WTC11 (cell line): ENCODE measurements around the gene ZNF223. TPM values are rescaled to one million over a fixed set of nuclear protein-coding genes. Genes with fewer than 3 reads are reported as not detected.

Experiments
- ATAC-seq: fragments of 200-7000 bp; cut with Tn5 transposase; 2 replicates; pipeline ENCODE4 v1.10.0; 2021; ENCODE audit warnings: mild to moderate bottlenecking, moderate library complexity
- CTCF ChIA-PET: fragments of 300-600 bp; sonication (Branson Sonifier 250); formaldehyde crosslinking; loops from one replicate; lab custom pipeline; 2021; ENCODE audit warnings: antibody characterized with exemption; lab: Charles Lee
- POLR2A ChIA-PET: fragments of 350-600 bp; sonication (Branson Sonifier 250); formaldehyde crosslinking; loops from one replicate; lab custom pipeline; 2021; ENCODE audit warnings: antibody characterized with exemption; lab: Charles Lee
- DNase-seq: peaks from one replicate; pipeline ENCODE4 v3.0.0; 2021; ENCODE audit warnings: low spot score
- H3K27ac Mint-ChIP-seq: 2 replicates; pipeline ENCODE4 v1.8.0; 2021; ENCODE audit warnings: mixed read lengths
- H3K27me3 Mint-ChIP-seq: 2 replicates; pipeline ENCODE4 v1.8.0; 2021; ENCODE audit warnings: low read depth, mild to moderate bottlenecking, moderate library complexity, mixed read lengths
- H3K36me3 Mint-ChIP-seq: 2 replicates; pipeline ENCODE4 v1.8.0; 2021; ENCODE audit warnings: mixed read lengths
- H3K4me1 Mint-ChIP-seq: 2 replicates; pipeline ENCODE4 v1.8.0; 2022; ENCODE audit warnings: mixed read lengths
- H3K4me3 Mint-ChIP-seq: 2 replicates; pipeline ENCODE4 v1.8.0; 2021; ENCODE audit warnings: mild to moderate bottlenecking, moderate library complexity, mixed read lengths
- H3K9me3 Mint-ChIP-seq: 2 replicates; pipeline ENCODE4 v1.8.0; 2021; ENCODE audit warnings: mixed read lengths
- ATF1 ChIP-seq: sonication (generic); formaldehyde crosslinking; IDR thresholded peaks from 2 replicates; pipeline ENCODE4 v1.8.1; 2023; ENCODE audit warnings: mild to moderate bottlenecking, moderate library complexity, missing genetic modification reagents
- CBFB ChIP-seq: sonication (generic); formaldehyde crosslinking; IDR thresholded peaks from 2 replicates; pipeline ENCODE4 v1.8.1; 2022; ENCODE audit warnings: mild to moderate bottlenecking, low read depth, missing genetic modification reagents
- CDX4 ChIP-seq: fragments of 250-450 bp; sonication (Bioruptor Pico); IDR thresholded peaks from 2 replicates; pipeline ENCODE4 v1.9.0; 2021; ENCODE audit warnings: moderate library complexity, mild to moderate bottlenecking, inconsistent platforms, borderline replicate concordance
- CREM ChIP-seq: sonication (generic); formaldehyde crosslinking; IDR thresholded peaks from 2 replicates; pipeline ENCODE4 v1.8.1; 2022; ENCODE audit warnings: mild to moderate bottlenecking, missing genetic modification reagents, moderate library complexity
- EMX1 ChIP-seq: fragments of 250-450 bp; sonication (Bioruptor Pico); IDR thresholded peaks from 2 replicates; pipeline ENCODE4 v1.8.0; 2021; ENCODE audit warnings: mild to moderate bottlenecking
- FOXP4 ChIP-seq: sonication (generic); formaldehyde crosslinking; IDR thresholded peaks from 2 replicates; pipeline ENCODE4 v1.8.0; 2022; ENCODE audit warnings: mild to moderate bottlenecking, missing genetic modification reagents
- GABPB1 ChIP-seq: sonication (generic); formaldehyde crosslinking; IDR thresholded peaks from 2 replicates; pipeline ENCODE4 v1.8.1; 2023; ENCODE audit warnings: mild to moderate bottlenecking, missing genetic modification reagents
- GTF2I ChIP-seq: fragments of 250-450 bp; sonication (Bioruptor Pico); conservative IDR thresholded peaks from 2 replicates; pipeline ENCODE4 v1.4.0; 2021; ENCODE audit warnings: mild to moderate bottlenecking
- JUN ChIP-seq: sonication (generic); formaldehyde crosslinking; IDR thresholded peaks from 2 replicates; pipeline ENCODE4 v1.8.0; 2023; ENCODE audit warnings: mild to moderate bottlenecking, missing genetic modification reagents
- MLX ChIP-seq: sonication (generic); formaldehyde crosslinking; IDR thresholded peaks from 2 replicates; pipeline ENCODE4 v1.8.1; 2023; ENCODE audit warnings: mild to moderate bottlenecking, missing genetic modification reagents, moderate library complexity
- MYBL2 ChIP-seq: sonication (generic); formaldehyde crosslinking; IDR thresholded peaks from 2 replicates; pipeline ENCODE4 v1.8.1; 2023; ENCODE audit warnings: mild to moderate bottlenecking, moderate library complexity, missing genetic modification reagents
- NR2C2 ChIP-seq: sonication (generic); formaldehyde crosslinking; IDR thresholded peaks from 2 replicates; pipeline ENCODE4 v1.8.0; 2022; ENCODE audit warnings: mild to moderate bottlenecking, missing genetic modification reagents
- NR3C1 ChIP-seq: sonication (generic); formaldehyde crosslinking; conservative IDR thresholded peaks from 2 replicates; pipeline ENCODE4 v1.8.1; 2023; ENCODE audit warnings: low read depth, mild to moderate bottlenecking, missing genetic modification reagents
- PREB ChIP-seq: sonication (generic); formaldehyde crosslinking; IDR thresholded peaks from 2 replicates; pipeline ENCODE4 v1.8.1; 2022; ENCODE audit warnings: mild to moderate bottlenecking, missing genetic modification reagents, moderate library complexity, borderline replicate concordance
- PRRX2 ChIP-seq: fragments of 250-450 bp; sonication (Bioruptor Pico); IDR thresholded peaks from 2 replicates; pipeline ENCODE4 v1.8.0; 2021; ENCODE audit warnings: mild to moderate bottlenecking
- TCF7 ChIP-seq: sonication (generic); formaldehyde crosslinking; IDR thresholded peaks from 2 replicates; pipeline ENCODE4 v1.8.0; 2022; ENCODE audit warnings: mild to moderate bottlenecking, low read depth, missing genetic modification reagents, moderate library complexity
- ZBTB21 ChIP-seq: sonication (generic); formaldehyde crosslinking; IDR thresholded peaks from 2 replicates; pipeline ENCODE4 v1.8.1; 2023; ENCODE audit warnings: mild to moderate bottlenecking, missing genetic modification reagents, borderline replicate concordance
- ZMAT4 ChIP-seq: fragments of 250-450 bp; sonication (Bioruptor Pico); IDR thresholded peaks from 2 replicates; pipeline ENCODE4 v1.9.0; 2021; ENCODE audit warnings: mild to moderate bottlenecking
- ZNF219 ChIP-seq: sonication (generic); formaldehyde crosslinking; IDR thresholded peaks from 2 replicates; pipeline ENCODE4 v1.8.0; 2023; ENCODE audit warnings: missing genetic modification reagents, mild to moderate bottlenecking, borderline replicate concordance
- ZNF263 ChIP-seq: sonication (generic); formaldehyde crosslinking; IDR thresholded peaks from 2 replicates; pipeline ENCODE4 v1.8.1; 2022; ENCODE audit warnings: low read depth, mild to moderate bottlenecking, moderate library complexity, missing genetic modification reagents
- ZNF396 ChIP-seq: fragments of 250-450 bp; sonication (Bioruptor Pico); IDR thresholded peaks from 2 replicates; pipeline ENCODE4 v1.8.0; 2021; ENCODE audit warnings: mild to moderate bottlenecking, moderate library complexity, borderline replicate concordance
- ZNF671 ChIP-seq: fragments of 250-450 bp; sonication (Bioruptor Pico); IDR thresholded peaks from 2 replicates; pipeline ENCODE4 v1.8.0; 2021; ENCODE audit warnings: mild to moderate bottlenecking
- total RNA-seq: library from RNA; stranded (reverse); gene quantifications from 3 replicates; pipeline ENCODE4 v1.2.3, GENCODE V29; 2021

ZNF223 gene
- total RNA-seq, 1 experiment from 2014 or later = 5.7 TPM

GRCh38 chr19:44021221-44021620 lies 30.6 kb upstream of the ZNF223 start:
- ChIA-PET CTCF (no interaction called here), POLR2A (no interaction called here)
- Mint-ChIP-seq H3K36me3 (peaks cover 6% of the 10 kb centered on the region; the same call in 1 of the 2 replicates), H3K9me3 (peaks cover 58% of the 10 kb centered on the region), H3K27ac (no peak overlapping the region), H3K4me1 (peaks cover 11% of the 10 kb centered on the region), H3K4me3 (no peak overlapping the region), H3K27me3 (peaks cover 27% of the 10 kb centered on the region)
- TF ChIP-seq ZBTB21 (CRISPR knock-in tag) (no peak), NR3C1 (no peak), CBFB (no peak), FOXP4 (no peak), GTF2I (CRISPR knock-in tag) (no peak), ZNF219 (CRISPR knock-in tag) (no peak), ZNF671 (CRISPR knock-in tag) (no peak), NR2C2 (CRISPR knock-in tag) (no peak), MYBL2 (CRISPR knock-in tag) (no peak), JUN (CRISPR knock-in tag) (no peak), TCF7 (CRISPR knock-in tag) (no peak), PREB (no peak), ATF1 (no peak)
- ATAC-seq (no peak), DNase-seq (no peak)

- Mint-ChIP-seq H3K4me1 (peaks cover 11% of the 10 kb centered on the region), H3K27me3 (peaks cover 22% of the 10 kb centered on the region), H3K36me3 (peaks cover 31% of the 10 kb centered on the region), H3K9me3 (peaks cover 48% of the 10 kb centered on the region), H3K27ac (peak overlapping the region; percentile 56), H3K4me3 (peak overlapping the region; percentile 95)
- DNase-seq (no peak), ATAC-seq (no peak)
- ChIA-PET POLR2A (no interaction called here), CTCF (no interaction called here)
- TF ChIP-seq ZMAT4 (CRISPR knock-in tag) = no peak
- no peak for TF ChIP-seq PRRX2
- no peak for TF ChIP-seq CDX4
- TF ChIP-seq EMX1 (CRISPR knock-in tag) = no peak
- TF ChIP-seq MLX (CRISPR knock-in tag) = no peak
These were observed 27.0 kb upstream of the ZNF223 start for GRCh38 chr19:44024900-44025216.

GRCh38 chr19:44025217-44025936 lies 26.5 kb upstream of the ZNF223 start, which contains the start of gene ZNF222:
Gene ZNF222 (plus strand): TSS chr19:44025379. CDS start chr19:44025437, 58 bp downstream.
- Mint-ChIP-seq H3K27me3 (peaks cover 18% of the 10 kb centered on the region), H3K27ac (peak within 1 kb of the TSS; percentile 56), H3K36me3 (peaks cover 37% of the 10 kb centered on the region), H3K4me3 (peak within 1 kb of the TSS; percentile 95), H3K9me3 (peaks cover 48% of the 10 kb centered on the region), H3K4me1 (peaks cover 11% of the 10 kb centered on the region)
- DNase-seq (peak; percentile 65), ATAC-seq (peak; percentile 98)
- ChIA-PET CTCF (interaction anchor here (0.8 kb wide), 1 partner anchor 216 kb away, joined by 3 read pairs; no protein-coding TSS in a partner anchor), POLR2A (no interaction called here)
- TF ChIP-seq ZNF263 (CRISPR knock-in tag) = no peak
- peak; percentile 39; the same call in 1 of the 2 replicates for TF ChIP-seq CREM
- 0 out of 2 replicates have a peak, but pooled peaks have one; percentile 39 for TF ChIP-seq GABPB1 (CRISPR knock-in tag)
- no peak for TF ChIP-seq ZNF396 (CRISPR knock-in tag)
